HG02981 (cell line): ENCODE data around the gene SYNC.
A peak's percentile ranks its signal among the peaks of the same experiment; 100 is the strongest.
"Not testable (repeated sequence)": the region's sequence is repeated elsewhere in the genome, so short reads cannot be mapped to it uniquely, and the experiment has no call there.

ENCODE experiments used
- ATAC-seq: cut with Tn5 transposase; IDR thresholded peaks from one replicate; pipeline ENCODE4 v1.9.1; 2021; ENCODE audit warnings: mild to moderate bottlenecking, moderate library complexity; ENCODE audit not compliant: unreplicated experiment

SYNC gene

DNA sequence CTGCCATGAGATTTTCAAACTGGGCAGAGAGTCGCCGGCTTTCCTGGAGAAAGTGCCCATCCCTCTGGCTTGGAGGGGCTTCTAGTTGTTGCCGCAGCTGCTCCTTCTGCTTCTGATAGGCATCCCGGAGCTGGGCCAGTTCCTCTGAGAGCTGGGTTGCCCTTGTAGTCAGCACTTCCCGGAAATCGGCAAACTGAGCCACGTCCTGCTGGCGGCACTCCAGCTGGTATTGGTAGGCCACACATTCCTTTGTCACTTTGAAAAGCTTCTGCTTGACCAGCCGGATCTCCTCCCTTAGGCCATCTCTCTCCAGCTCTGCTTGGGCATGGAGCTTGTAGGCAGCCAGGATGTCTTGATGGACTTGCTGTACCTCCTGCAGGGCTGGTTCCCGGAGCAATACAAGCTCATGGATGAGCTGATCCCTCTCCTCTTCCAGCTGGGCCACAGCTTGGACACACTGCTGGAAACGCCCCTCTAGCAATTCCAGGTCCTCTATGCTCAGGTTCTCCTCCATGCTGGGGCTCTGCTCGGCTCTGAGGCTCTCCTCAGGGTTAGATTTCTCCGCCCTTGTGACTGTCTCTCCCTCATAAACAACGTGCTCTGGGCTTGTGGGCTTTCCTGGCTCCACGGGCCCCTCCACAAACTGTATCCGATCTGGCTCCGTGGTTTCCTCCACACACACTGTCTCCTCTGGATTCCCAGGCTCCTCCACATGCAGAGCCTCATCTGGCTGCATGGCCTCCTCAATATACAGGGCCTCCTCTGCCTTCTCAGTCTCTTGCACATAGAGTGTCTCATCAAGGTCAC lies 7.3 kb downstream of the SYNC start:
- no peak for ATAC-seq

DNA sequence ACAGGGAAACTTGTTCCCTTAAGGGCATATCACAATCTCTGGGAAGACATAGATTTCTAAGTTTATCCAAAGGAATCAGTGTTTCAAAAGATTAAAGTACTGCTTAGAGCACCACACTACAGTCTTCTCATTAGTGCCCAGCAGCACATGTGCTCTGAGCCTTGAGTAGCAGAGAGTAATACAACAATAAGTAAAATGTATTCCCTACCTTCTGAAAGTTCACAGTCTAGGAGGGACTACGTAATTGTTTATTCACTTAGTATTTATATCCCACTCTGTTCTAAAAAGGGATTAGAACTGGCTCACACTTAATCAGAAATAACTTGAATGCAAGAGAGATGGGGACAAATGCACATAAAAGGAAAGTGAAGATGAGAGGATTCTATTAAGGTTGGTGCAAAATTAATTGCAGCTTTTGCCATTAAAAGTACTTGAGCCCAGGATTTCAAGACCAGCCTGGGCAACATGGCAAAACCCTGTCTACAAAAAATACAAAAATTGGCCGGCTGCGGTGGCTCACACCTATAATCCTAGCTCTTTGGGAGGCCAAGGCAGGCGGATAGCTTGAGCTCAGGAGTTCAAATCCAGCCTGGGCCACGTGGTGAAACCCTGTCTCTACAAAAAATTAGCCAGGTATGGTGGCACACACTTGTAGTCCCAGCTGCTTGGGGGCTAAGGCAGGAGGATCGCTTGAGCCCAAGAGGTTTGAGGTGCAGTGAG lies 9.0 kb downstream of the SYNC start:
- ATAC-seq = no peak

DNA sequence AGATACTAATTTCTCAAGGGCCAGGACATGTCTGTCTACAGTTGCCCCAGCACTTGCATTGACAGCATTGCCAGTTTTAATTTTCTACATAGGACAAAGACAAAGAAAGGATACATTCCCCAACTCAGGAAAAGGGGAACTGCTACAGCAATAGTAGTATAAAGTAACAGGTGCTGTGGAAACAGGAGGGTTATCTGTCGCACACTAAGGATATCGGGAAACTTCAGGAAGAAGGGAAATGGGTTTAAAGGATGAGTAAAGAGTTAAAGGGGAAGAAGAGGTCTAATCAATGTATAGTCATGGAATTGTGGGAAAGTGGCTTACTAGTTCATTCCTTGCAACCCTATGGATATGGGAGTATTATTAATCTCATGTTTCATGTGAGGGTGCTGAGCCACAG lies 16.2 kb downstream of the SYNC start:
- ATAC-seq = no peak

DNA sequence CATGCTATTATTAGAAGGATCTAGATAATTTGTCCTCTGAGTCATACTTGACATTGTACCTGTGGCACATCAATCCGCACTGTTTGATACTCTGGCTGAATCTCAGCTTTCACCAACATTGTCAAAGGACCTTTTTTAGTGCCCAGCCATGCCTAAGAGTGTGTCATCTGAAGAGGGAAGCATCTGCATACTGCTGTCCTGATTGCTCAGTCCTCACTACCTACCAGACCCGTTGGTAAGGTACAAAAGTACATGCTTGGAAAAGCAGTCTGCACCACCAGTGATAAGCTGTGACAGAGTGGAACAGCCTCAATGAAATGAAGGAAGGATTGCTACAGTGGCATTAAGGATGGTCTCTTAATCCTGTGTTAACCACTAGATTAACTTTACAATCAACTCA lies 17.1 kb downstream of the SYNC start:
- ATAC-seq = no peak

DNA sequence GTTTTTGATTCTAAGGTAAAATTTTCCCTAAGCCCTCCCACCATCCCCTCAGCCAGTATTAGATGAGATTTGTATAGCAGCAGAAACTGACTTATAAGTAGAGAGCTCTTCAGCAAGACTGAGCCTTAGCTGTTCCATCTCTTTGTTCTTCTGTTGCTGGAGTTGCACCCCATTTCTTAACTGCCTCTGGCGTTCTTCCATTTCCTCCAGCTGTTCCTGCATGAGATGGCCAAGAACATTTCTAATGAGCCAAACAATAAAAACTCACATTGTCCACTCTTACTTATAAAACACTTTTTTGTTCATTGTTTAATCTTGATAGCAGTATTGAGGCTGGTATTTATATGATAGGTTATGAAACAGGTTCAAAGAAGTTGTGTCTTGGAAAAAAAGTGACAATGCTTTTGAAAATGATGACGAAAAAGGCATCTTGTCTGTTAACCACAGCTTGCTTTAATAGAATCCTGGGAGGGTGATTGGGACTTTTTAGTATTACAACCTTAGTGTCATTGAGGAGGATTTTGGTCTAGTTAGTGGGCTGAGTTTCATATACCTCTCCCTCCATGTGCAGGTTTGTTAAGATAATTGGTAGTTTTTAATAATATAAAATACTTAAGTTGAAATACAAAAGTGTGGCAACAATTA lies 18.3 kb downstream of the SYNC start:
- ATAC-seq = no peak

DNA sequence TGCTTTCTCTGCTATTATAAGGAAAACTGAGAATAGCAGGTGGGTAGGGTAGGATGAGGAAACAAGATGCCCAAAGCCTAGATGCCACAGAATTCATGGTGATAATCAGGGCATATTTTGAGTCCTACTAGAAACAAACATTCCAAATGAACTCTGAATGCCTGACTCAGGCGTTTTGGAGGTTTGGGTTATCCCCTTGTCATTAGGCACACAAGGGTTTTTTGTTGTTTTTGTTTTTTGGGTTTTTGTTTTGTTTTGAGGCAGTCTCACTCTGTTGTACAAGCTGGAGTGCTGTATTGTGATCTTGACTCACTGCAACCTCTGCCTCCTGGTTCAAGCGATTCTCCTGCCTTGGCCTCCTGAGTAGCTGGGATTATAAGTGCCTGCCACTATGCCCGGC lies 19.2 kb downstream of the SYNC start:
- ATAC-seq = no peak

DNA sequence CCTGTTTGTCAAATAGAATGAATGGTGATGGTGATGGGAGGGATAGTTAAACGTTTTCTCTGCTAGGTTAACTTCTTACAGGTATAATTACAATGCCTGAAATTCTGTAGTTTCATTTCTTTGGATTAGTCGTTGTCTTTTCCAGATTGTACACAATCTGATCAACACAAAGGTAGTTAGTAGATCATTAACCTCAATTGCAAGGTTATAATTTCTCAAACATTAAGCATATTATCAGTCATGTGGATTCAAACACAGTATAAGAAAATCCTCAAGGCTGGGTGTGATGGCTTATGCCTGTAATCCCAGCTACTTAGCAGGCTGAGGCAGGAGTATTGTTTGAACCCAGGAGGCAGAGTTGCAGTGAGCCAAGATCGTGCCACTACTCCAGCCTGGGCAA lies 20.6 kb downstream of the SYNC start:
- no peak for ATAC-seq

DNA sequence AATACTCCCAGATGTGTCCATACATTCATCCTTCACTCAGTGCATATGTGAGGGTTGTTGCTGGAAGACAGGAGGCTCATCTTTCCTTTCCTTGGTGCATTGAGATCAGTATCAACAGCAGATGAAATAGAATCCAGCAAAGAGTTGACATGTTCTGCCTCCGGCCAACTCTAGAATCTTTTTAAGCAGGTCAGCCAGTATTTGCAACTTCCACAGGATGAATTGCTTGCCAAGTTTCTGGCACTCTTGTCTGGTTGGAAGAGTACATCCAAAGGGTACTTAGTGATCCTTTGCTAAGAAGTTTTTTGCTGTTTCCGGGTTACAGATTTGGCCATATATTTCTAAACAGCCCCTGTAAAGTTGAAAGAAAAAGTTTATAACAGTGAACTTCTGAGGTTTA lies 21.1 kb downstream of the SYNC start:
- no peak for ATAC-seq

DNA sequence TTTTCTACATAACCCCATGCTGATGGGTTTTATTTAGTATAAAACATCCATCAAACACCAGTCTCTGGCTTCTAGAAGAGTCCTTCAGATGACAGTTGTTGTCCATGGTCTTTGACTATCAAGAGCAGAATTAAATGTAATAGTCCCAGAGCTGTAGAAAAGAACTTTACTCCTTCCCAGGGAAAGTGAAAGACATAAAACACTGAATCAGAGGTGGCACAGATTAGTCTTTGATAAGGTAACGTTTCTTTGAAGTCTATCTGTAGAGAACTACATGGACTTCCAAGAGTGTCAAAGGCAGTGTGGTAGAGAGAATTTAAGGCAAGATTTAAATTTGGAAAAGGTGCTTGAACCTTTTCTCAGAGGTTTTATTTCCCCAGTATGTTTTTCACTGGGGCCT lies 21.9 kb downstream of the SYNC start:
- no peak for ATAC-seq

DNA sequence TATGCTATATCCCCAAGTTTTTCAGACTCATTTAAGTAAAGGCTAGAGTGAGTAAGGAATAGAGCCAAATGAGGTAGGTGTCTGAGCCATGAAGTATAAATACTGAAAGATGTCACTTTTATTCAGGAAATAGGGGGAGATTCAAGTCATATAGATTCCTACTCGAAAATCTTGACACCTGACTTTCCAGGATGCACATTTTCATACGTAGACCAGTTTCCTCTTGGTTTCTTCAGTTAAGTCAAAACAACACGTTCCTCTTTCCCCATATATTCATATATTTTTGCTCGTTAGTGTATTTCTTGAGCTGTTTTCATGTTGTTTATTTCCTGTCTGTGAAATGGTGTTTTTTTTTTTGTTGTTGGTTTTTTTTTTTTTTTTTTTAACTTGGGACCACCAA lies 22.6 kb downstream of the SYNC start:
- ATAC-seq = not testable (repeated sequence)

DNA sequence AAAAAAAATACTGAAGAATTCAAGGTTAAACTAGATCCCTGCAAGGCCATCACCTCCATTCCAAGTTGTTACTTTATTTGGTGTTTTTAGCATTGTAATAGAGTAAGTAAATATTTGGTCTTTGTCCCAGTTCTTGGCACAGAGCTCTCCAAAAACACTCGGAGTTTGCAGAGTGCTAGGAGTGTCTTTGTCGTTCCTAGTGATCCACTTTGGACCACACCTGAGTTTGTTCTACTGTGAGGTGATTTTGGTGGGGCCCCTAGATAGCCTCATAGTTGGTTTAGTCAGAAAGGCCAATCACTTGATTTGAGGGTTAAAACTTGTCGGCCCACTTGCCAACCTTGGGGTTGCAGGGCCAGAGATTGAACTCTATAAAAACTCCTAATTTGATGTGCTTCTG lies 25.6 kb downstream of the SYNC start:
- ATAC-seq = no peak

DNA sequence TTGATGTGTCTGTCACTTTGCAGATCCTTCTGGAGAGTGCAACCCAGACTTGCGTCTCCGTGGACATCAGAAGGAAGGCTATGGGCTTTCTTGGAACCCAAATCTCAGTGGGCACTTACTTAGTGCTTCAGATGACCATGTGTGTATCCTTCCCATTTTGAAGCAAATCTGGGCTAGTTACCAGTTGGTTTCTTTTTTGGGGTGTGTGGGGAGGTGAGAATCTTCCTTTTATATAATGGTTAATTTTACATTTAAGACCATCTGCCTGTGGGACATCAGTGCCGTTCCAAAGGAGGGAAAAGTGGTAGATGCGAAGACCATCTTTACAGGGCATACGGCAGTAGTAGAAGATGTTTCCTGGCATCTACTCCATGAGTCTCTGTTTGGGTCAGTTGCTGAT lies 33.9 kb downstream of the SYNC start:
- not testable (repeated sequence) for ATAC-seq

DNA sequence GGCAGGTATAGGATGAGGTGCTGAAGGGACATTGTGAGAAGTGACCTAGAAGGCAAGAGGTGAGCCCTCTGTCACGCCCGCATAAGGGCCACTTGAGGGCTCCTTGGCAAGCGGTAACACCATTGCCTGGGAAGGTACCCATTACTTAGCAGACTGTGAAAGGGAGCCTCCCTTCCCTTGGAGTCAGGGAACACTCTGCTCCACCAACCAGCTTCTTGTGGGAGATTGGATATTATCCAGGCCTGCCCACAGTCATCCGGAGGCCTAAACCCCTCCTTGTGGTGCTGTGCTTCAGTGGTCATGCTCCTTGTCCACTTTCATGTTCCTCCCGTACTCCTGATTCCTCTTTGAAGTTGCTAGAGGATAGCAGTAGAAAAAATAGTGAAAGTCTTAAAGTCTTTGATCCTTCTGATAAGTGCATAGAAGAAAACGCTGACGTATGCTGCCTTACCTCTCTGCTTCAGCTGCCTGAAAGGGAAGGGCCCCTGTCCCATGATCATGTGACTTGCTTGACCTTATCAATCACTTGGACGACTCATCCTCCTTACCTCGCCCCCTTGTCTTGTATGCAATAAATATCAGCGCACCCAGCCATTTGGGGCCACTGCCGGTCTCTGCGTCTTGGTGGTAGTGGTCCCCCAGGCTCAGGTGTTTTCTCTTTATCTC lies 35.5 kb downstream of the SYNC start:
- ATAC-seq = no peak

DNA sequence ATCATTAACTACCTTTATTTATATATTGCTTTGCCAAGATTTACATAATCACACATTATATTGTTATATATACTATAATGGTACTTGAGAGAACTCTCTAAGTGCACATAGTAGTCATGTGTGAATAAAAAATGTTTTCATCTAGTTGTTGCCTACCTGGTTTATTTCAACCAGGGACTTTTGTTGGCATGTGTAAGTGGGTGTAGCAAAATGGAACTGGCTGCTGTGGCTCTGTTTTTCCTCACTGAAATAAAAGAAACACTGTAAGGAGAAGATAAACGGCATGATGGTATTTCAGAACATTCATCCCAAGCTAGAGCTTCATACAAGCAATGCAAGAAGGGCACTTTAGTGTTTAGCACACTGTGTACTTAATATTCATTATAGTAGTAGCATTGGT lies 36.7 kb downstream of the SYNC start:
- no peak for ATAC-seq

DNA sequence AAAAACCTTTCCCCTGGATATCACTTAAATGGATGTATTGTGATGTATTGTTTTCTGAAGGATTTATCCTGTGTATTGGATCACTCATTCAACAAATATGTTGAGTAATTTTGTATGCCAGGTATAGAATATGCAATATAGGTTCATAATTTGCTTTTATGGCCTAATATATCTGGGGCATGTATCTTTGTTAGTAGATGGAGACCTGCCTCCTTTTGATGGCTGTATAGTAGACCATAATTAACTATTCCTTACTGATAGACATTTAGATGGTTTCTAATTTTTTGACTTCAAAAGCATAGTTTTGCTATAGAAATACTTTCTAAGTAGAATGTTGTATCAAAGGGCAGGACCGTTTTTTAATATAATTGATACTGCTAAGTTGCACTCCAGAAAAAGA lies 43.0 kb downstream of the SYNC start:
- ATAC-seq = no peak

DNA sequence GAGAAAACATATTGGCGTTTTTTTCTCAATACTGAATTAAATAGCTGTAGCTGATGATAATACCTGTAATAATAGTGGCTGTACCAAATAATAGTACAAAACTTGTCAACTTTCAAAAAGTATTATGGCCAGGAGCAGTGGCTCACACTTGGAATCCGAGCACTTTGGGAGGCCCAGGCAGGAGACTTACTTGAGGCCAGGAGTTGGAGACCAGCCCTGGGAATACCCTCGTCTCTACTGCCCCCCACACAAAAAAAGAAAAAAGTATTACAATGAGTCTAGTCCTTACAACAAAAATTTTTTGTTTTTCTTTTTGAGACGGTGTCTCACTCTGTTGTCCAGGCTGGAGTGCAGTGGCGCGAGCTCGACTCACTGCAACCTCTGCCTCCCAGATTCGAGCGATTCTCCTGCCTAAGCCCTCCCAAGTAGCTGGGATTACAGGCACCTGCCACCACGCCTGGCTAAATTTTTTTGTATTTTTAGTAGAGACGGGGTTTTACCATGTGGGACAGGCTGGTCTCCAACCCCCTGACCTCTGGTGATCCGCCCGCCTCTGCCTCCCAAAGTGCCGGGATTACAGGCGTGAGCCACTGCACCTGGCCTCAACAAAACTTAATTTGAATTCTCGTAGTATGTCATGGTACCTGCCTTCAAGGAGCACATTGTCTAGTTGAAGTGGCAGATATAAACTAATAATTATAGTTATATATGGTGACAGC lies 50.2 kb downstream of the SYNC start:
- ATAC-seq = no peak

DNA sequence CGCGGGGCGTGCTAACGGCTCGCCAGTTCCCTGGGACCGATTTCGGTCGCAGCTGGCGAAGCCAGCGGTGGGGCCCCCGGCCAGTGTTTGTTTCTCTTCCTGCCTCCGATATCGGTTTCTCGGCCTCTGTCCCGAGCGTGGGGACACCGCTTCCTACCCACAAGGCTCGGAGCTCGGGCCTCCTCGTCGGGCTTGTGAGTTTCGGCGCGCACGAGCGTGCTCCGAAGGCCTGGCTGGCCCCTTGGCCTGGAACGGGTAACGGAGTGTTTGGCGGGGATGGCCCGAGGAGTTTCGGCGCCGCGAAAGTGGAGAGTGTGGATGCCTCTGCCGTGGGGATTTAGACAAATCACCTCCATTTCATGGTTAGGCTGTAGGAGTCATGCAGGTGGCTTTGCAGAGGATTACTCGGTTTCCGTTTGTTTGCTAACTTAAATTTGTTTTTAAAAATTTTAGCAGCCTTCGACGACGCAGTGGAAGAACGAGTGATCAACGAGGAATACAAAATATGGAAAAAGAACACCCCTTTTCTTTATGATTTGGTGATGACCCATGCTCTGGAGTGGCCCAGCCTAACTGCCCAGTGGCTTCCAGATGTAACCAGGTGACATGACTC lies 51.0 kb downstream of the SYNC start:
- ATAC-seq = no peak

DNA sequence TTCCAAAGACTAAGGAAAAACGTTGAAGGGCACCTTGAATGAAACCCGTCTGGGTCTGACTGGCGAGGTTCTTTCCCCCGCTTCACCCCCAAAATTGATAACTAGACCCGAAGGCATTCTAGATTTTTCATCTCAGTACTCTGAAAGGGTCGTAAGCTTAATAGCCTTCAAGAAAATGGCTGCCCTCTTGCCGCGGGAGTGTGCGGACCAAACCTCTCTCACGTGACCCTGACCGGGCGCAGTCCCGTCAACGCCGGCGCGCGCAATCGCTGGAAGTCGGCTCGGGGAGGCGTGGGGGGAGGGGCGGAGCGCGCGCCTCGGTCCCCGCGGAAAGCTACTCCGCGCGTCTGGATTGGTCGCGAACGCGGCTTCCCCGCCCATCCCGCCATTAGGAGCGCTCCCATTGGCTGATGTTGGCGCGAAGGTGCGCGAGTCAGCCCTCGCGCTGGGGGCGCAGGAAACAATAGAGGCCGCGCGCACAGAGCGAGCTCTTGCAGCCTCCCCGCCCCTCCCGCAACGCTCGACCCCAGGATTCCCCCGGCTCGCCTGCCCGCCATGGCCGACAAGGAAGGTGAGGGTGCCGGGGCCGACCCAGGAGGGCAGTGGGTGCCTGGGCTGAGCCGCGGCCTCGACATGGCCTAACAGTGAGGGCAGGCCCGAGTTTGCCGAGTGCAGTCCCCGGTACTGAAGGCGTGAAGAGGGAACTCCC lies 51.7 kb downstream of the SYNC start, which contains the start of gene RBBP4:
Gene RBBP4, plus strand, starts transcription at position 457 of the 709 bp plus-strand sequence. Its CDS starts 99 bp downstream, at position 556.
- ATAC-seq = peak; percentile 79

DNA sequence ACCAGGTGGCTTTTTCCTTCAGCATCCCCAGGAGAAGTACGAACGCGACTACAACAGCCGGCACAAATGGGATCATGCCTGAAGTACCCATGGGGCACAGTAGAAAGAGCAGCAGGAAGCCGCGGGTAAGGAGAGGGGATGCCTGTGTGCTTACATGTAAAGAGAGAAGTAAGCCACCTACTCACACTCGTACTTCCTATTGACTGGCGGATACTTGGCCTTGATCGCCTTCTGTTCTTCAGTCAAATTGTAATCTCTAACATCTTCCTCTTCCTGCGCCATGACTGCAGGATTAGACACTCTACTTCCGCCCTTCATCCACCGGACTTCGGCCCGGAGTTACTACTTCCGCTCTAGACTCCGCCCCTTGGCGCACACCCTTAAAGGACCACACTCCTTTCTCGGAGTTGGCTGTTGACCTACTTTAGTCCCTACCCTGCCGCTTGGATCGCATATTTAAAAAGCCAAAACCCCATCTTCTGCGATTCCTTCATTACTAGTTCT lies 52.3 kb downstream of the SYNC start, which contains the start of gene ZBTB8OS:
Gene ZBTB8OS, minus strand, starts transcription at position 303 of the 504 bp plus-strand sequence. Its CDS starts 21 bp downstream, at position 282.
- ATAC-seq = peak; percentile 67
